ENCODE results near the gene OGFOD1. TPM values are rescaled to one million over a fixed set of nuclear protein-coding genes. Genes with fewer than 3 reads are reported as not detected.

The OGFOD1 gene
- polyA plus RNA-seq (ENCODE audit: insufficient read length in 3 of 3), result 10 to 100 TPM; 34.7 to 42.1 (median 39.8) TPM
- long read RNA-seq, donor 1, full-length matches to known transcripts, result 5 of 114 reads
- long read RNA-seq, donor 1, partial matches to known transcripts, result 100 of 114 reads
- long read RNA-seq, donor 1, other reads (novel, unspliced or antisense), result 9 of 114 reads
- long read RNA-seq, donor 2, full-length matches to known transcripts, result 4 of 45 reads
- long read RNA-seq, donor 2, partial matches to known transcripts, result 41 of 45 reads
- long read RNA-seq, donor 2, other reads (novel, unspliced or antisense), result 0 of 45 reads
- long read RNA-seq, donor 3, full-length matches to known transcripts, result 4 of 24 reads
- long read RNA-seq, donor 3, partial matches to known transcripts, result 20 of 24 reads
- long read RNA-seq, donor 3, other reads (novel, unspliced or antisense), result 0 of 24 reads
- long read RNA-seq, donor 4, full-length matches to known transcripts, result 6 of 76 reads
- long read RNA-seq, donor 4, partial matches to known transcripts, result 59 of 76 reads
- long read RNA-seq, donor 4, other reads (novel, unspliced or antisense), result 11 of 76 reads
- long read RNA-seq, donor 5, result 0 reads
- long read RNA-seq, donor 6, full-length matches to known transcripts, result 10 of 15 reads
- long read RNA-seq, donor 6, partial matches to known transcripts, result 5 of 15 reads
- long read RNA-seq, donor 6, other reads (novel, unspliced or antisense), result 0 of 15 reads
- long read RNA-seq, donor 7, full-length matches to known transcripts, result 4 of 30 reads
- long read RNA-seq, donor 7, partial matches to known transcripts, result 26 of 30 reads
- long read RNA-seq, donor 7, other reads (novel, unspliced or antisense), result 0 of 30 reads
- long read RNA-seq, donor 8, full-length matches to known transcripts, result 3 of 18 reads
- long read RNA-seq, donor 8, partial matches to known transcripts, result 15 of 18 reads
- long read RNA-seq, donor 8, other reads (novel, unspliced or antisense), result 0 of 18 reads
- long read RNA-seq, donor 9, full-length matches to known transcripts, result 7 of 104 reads
- long read RNA-seq, donor 9, partial matches to known transcripts, result 97 of 104 reads
- long read RNA-seq, donor 9, other reads (novel, unspliced or antisense), result 0 of 104 reads
- long read RNA-seq, donor 10, full-length matches to known transcripts, result 4 of 45 reads
- long read RNA-seq, donor 10, partial matches to known transcripts, result 41 of 45 reads
- long read RNA-seq, donor 10, other reads (novel, unspliced or antisense), result 0 of 45 reads
- long read RNA-seq, donor 11, full-length matches to known transcripts, result 2 of 2 reads
- long read RNA-seq, donor 11, partial matches to known transcripts, result 0 of 2 reads
- long read RNA-seq, donor 11, other reads (novel, unspliced or antisense), result 0 of 2 reads
- long read RNA-seq, donor 12, full-length matches to known transcripts, result 8 of 185 reads
- long read RNA-seq, donor 12, partial matches to known transcripts, result 177 of 185 reads
- long read RNA-seq, donor 12, other reads (novel, unspliced or antisense), result 0 of 185 reads
- long read RNA-seq, donor 13, full-length matches to known transcripts, result 1 of 1 reads
- long read RNA-seq, donor 13, partial matches to known transcripts, result 0 of 1 reads
- long read RNA-seq, donor 13, other reads (novel, unspliced or antisense), result 0 of 1 reads
- long read RNA-seq, donor 14, result 0 reads
- long read RNA-seq, donor 15, result 0 reads
- long read RNA-seq, donor 16, full-length matches to known transcripts, result 7 of 78 reads
- long read RNA-seq, donor 16, partial matches to known transcripts, result 71 of 78 reads
- long read RNA-seq, donor 16, other reads (novel, unspliced or antisense), result 0 of 78 reads

GRCh38 chr16:56450986-56451752 is at the start of gene OGFOD1, which contains the start of gene NUDT21:
Gene OGFOD1 (plus strand): TSS chr16:56451554. CDS start chr16:56451613, 59 bp downstream.
Gene NUDT21 (minus strand): TSS chr16:56451332. CDS start chr16:56451202, 130 bp downstream.
- peak; percentile 97 for DNase-seq

GRCh38 chr16:56405977-56406672 is 45.2 kb upstream of the OGFOD1 start:
- no peak for DNase-seq

GRCh38 chr16:56408379-56409098 is 42.8 kb upstream of the OGFOD1 start:
- no peak for DNase-seq

- DNase-seq, result no peak
These were observed 42.2 kb upstream of the OGFOD1 start for GRCh38 chr16:56409195-56409594.

GRCh38 chr16:56411123-56411522 is 40.2 kb upstream of the OGFOD1 start:
- DNase-seq, result no peak

- DNase-seq, result no peak
These were observed 39.7 kb upstream of the OGFOD1 start for GRCh38 chr16:56411624-56412023.

GRCh38 chr16:56413381-56413780 is 38.0 kb upstream of the OGFOD1 start:
- no peak for DNase-seq

GRCh38 chr16:56414366-56414765 is 37.0 kb upstream of the OGFOD1 start:
- no peak for DNase-seq

- no peak for DNase-seq
These were observed 35.5 kb upstream of the OGFOD1 start for GRCh38 chr16:56415875-56416274.

- no peak for DNase-seq
These were observed 34.2 kb upstream of the OGFOD1 start for GRCh38 chr16:56417138-56417537.

GRCh38 chr16:56419740-56420548 is 31.4 kb upstream of the OGFOD1 start:
- DNase-seq, result no peak

- no peak for DNase-seq
These were observed 30.7 kb upstream of the OGFOD1 start for GRCh38 chr16:56420613-56421012.

GRCh38 chr16:56421313-56421712 is 30.0 kb upstream of the OGFOD1 start:
- DNase-seq, result no peak

GRCh38 chr16:56421976-56422669 is 29.2 kb upstream of the OGFOD1 start:
- no peak for DNase-seq

GRCh38 chr16:56422896-56423441 is 28.4 kb upstream of the OGFOD1 start:
- no peak for DNase-seq

GRCh38 chr16:56423584-56424403 is 27.6 kb upstream of the OGFOD1 start:
- no peak for DNase-seq
